ENCODE results near the gene PRKCA.

DNA sequence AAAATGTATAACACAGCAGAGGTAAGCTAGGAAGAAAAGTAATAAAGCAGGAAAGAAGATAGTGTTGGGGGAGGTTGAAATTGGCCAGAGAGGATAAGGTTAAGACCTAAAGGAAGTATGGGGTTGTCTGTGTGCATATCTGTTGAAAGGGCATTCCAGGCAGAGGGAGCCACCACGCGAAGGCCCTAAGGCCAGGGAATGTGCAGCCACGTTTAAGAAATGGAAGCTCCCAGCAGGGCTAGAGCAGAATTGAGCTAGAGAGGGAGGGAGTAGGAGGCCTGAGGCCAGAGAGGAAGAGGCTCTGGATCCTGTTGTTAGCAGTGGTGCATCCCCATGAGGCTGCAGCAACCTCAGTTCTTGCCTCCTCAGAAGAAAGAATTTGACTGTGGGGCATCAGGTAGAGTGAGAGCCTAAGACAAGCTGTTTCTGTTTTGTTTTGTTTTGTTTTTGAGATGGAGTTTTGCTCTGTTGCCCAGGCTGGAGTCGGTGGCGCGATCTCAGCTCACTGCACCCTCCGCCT is 473.5 kb downstream of the PRKCA start:
- TF ChIP-seq, protein P1, sequence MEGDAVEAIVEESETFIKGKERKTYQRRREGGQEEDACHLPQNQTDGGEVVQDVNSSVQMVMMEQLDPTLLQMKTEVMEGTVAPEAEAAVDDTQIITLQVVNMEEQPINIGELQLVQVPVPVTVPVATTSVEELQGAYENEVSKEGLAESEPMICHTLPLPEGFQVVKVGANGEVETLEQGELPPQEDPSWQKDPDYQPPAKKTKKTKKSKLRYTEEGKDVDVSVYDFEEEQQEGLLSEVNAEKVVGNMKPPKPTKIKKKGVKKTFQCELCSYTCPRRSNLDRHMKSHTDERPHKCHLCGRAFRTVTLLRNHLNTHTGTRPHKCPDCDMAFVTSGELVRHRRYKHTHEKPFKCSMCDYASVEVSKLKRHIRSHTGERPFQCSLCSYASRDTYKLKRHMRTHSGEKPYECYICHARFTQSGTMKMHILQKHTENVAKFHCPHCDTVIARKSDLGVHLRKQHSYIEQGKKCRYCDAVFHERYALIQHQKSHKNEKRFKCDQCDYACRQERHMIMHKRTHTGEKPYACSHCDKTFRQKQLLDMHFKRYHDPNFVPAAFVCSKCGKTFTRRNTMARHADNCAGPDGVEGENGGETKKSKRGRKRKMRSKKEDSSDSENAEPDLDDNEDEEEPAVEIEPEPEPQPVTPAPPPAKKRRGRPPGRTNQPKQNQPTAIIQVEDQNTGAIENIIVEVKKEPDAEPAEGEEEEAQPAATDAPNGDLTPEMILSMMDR (IDR thresholded peaks at IDR 0.05), result no peak
- TF ChIP-seq, protein P2, sequence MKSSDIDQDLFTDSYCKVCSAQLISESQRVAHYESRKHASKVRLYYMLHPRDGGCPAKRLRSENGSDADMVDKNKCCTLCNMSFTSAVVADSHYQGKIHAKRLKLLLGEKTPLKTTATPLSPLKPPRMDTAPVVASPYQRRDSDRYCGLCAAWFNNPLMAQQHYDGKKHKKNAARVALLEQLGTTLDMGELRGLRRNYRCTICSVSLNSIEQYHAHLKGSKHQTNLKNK (CRISPR knock-in tag; IDR thresholded peaks at IDR 0.05), result no peak
- TF ChIP-seq ZNF671 (CRISPR knock-in tag; IDR thresholded peaks at IDR 0.05), result no peak
- no peak for TF ChIP-seq ATF3 (CRISPR knock-in tag; conservative IDR thresholded peaks at IDR 0.05)
- TF ChIP-seq SP1 (CRISPR knock-in tag; conservative IDR thresholded peaks at IDR 0.05), result no peak
- no peak for TF ChIP-seq NR1H2 (CRISPR knock-in tag; IDR thresholded peaks at IDR 0.05)
- no peak for TF ChIP-seq RELA (CRISPR knock-in tag; IDR thresholded peaks at IDR 0.05; ENCODE audit: borderline replicate concordance)

Measured in WTC11 (cell line).